Ovary (tissue), 9 donors: ENCODE measurements around the gene LAD1. TPM values are rescaled to one million over a fixed set of nuclear protein-coding genes. Genes with fewer than 3 reads are reported as not detected.

Experiments used
- DNase-seq, 5 donors: peaks; one replicate each; pipeline ENCODE4 v3.0.0-alpha.2; 2019 to 2020
- H3K27ac ChIP-seq, 2 donors: fragments of 200-600 bp; one replicate each; pipeline versions ENCODE4 v1.5.1 to v1.8.0; 2019 to 2022
- H3K27me3 ChIP-seq: fragments of 200-600 bp; one replicate; pipeline ENCODE4 v1.8.0; 2022
- H3K36me3 ChIP-seq: fragments of 200-600 bp; sonication (generic); one replicate; pipeline ENCODE4 v1.5.1; 2019
- H3K4me1 ChIP-seq: one replicate; pipeline ENCODE4 v1.8.1; 2013; ENCODE audit warnings: mild to moderate bottlenecking, moderate library complexity; ENCODE audit not compliant: insufficient read depth
- H3K4me3 ChIP-seq: fragments of 200-600 bp; sonication (generic); one replicate; pipeline ENCODE4 v1.5.1; 2017
- H3K9me3 ChIP-seq, 2 donors: fragments of 200-600 bp in 1 of 2; sonication (generic) in 1 of 2; one replicate each; pipeline versions ENCODE4 v1.5.1 to v1.8.1; 2013 to 2019; ENCODE audit warnings: mild to moderate bottlenecking in 1 of 2, moderate library complexity in 1 of 2
- EP300 ChIP-seq: sonication (generic); formaldehyde crosslinking; IDR thresholded peaks from one replicate; pipeline ENCODE4 v1.6.1; 2017; ENCODE audit warnings: antibody characterized with exemption
- POLR2A ChIP-seq: fragments of 450-650 bp; IDR thresholded peaks from one replicate; pipeline ENCODE4 v1.6.1; 2017; ENCODE audit warnings: antibody characterized with exemption, mild to moderate bottlenecking, moderate library complexity
- WGBS, 3 donors: extraction: QIAGEN DNeasy Blood & Tissue Kit in 1 of 3; methylation state at CpG; one replicate each; pipeline versions ENCODE4 v1.1.5 to v1.1.7; 2013 to 2017; 5-methylcytosine and 5-hydroxymethylcytosine counted together
- intact Hi-C, 4 donors: fragments of 100-400 bp; cut with DNase I; formaldehyde crosslinking; loops; one replicate each; pipeline versions ENCODE4 v1.11.0 to v1.15.1; 2022 to 2023
- polyA plus RNA-seq, 2 donors: library from polyadenylated mRNA; stranded (reverse); fragments of 200-250 nt in 1 of 2; fragments of 350-450 nt in 1 of 2; fragmentation: Illumina TruSeq in 1 of 2; extraction: RNeasy Lipid Tissue Mini Kit (QIAGEN cat#74804) in 1 of 2; gene quantifications; one replicate each; pipeline ENCODE4 v1.2.3, GENCODE V29; 2013 to 2014
- total RNA-seq, 7 donors: library from RNA; depleted of rRNA in 2 of 7; stranded (reverse); fragments of >200 nt in 2 of 7; fragmentation: NEBNext Ultra II Directional in 3 of 7; extraction: Animal tissue kit (Norgen Biotek cat#: 25700) in 3 of 7; gene quantifications; one replicate each; pipeline versions ENCODE4 v1.1.0 to v1.2.4, GENCODE V29; 2016 to 2023
- TF ChIP-seq, protein P1 (sequence below), 3 donors: fragments of 450-650 bp in 2 of 3; fragments of 200-600 bp in 1 of 3; IDR thresholded peaks; one replicate each; pipeline versions ENCODE4 v1.5.1 to v1.8.0; 2016 to 2022; ENCODE audit warnings: antibody characterized with exemption in 3 of 3, mild to moderate bottlenecking in 1 of 3
- donor health status: DM: no; HTN: no; CAD: no; lungs with moderate emphysema.
- donor health status: DM: no; HTN: no; CAD: no.
- donor health status: Bipolar disorder and iron deficiency.
- donor health status: DM: yes; HTN: yes; CAD: no.
- donor health status: DM: no; HTN: no; CAD: no.
- donor health status: DM: yes; HTN: yes; CAD: no.

LAD1 gene
- total and polyA plus RNA-seq, 9 donors: 0.13 to 9.8 (median 2.1) TPM; not detected in 2

DNA sequence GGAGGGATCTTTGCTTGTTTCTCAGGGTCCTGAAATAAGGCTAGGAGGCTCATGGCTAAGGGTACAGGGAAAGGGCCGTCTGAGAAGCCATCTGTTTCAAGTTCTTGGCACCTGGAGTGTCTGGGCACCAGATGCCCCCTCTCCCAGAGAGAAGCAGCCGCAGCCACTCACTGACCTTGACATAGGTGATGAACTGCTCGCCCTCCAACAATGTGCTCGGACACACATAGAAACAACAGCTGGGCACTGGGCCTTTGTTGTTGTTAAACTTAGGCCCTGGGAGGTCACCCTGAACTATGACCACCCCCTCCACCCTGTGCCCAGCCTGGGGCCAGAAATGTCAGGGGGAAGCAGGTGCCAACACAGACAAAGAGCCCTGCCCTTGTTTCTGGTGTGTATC lies 31.7 kb upstream of the LAD1 start:
- Histone ChIP-seq H3K4me1 (peaks cover under 1% of the 10 kb centered on the region), H3K27ac (no peak overlapping the region), H3K9me3 (no peaks in the 10 kb centered on the region), H3K36me3 (no peaks in the 10 kb centered on the region), H3K4me3 (no peak overlapping the region), H3K27me3 (no peaks in the 10 kb centered on the region)
- whole genome bisulfite sequencing, 3 donors: 32 to 64% (median 40%) methylated on average over 4 of the region's 4 CpGs
- intact Hi-C loops: no loop called here
- DNase-seq: no peak
- TF ChIP-seq POLR2A: no peak
- no peak for TF ChIP-seq EP300
- TF ChIP-seq, protein P1, sequence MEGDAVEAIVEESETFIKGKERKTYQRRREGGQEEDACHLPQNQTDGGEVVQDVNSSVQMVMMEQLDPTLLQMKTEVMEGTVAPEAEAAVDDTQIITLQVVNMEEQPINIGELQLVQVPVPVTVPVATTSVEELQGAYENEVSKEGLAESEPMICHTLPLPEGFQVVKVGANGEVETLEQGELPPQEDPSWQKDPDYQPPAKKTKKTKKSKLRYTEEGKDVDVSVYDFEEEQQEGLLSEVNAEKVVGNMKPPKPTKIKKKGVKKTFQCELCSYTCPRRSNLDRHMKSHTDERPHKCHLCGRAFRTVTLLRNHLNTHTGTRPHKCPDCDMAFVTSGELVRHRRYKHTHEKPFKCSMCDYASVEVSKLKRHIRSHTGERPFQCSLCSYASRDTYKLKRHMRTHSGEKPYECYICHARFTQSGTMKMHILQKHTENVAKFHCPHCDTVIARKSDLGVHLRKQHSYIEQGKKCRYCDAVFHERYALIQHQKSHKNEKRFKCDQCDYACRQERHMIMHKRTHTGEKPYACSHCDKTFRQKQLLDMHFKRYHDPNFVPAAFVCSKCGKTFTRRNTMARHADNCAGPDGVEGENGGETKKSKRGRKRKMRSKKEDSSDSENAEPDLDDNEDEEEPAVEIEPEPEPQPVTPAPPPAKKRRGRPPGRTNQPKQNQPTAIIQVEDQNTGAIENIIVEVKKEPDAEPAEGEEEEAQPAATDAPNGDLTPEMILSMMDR (IDR thresholded peaks at IDR 0.05): no peak

DNA sequence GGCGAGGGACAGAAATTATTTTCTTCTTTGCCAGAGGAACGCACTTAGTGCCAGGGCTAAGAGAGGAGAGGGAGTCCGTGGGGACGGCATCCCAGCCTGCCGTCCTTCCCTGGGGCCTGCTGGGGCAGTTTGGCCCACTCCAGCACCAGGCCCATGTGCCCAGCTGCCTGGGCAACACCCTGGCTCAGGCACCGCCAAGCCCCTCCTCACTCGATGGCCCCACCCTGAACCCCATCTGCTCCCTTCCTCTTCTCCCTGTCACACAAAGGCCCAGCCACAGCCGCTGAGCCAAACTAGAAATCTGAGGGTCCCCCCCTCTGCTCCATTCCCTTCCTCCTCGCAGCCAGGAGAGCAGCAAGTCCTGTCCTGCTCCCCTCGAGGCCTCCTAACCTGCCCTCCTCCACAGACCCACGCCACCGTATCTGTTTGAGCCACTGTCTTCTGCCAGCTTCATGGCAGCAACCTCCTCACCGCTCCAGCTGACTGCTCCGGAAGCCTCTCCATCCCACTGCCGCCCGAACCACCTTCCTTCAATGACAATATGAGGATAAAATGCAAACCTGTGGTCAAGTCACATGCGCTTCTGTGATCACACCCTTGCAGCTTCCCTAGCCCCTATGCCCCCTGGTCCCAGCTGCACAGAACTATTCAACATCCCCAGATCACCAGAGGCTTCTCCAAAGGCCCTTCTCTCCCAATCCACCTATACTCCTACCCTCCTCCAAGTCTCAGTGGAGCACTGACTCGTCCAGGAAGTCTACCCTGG lies 30.8 kb upstream of the LAD1 start:
- Histone ChIP-seq H3K4me1 (no peaks in the 10 kb centered on the region), H3K4me3 (no peak overlapping the region), H3K9me3 (no peaks in the 10 kb centered on the region), H3K27ac (no peak overlapping the region), H3K27me3 (no peaks in the 10 kb centered on the region), H3K36me3 (no peaks in the 10 kb centered on the region)
- 89 to 90% (median 89%) methylated on average over 18 of the region's 18 CpGs for WGBS, 3 donors
- intact Hi-C loops: no loop called here
- TF ChIP-seq, protein P1 (IDR thresholded peaks at IDR 0.05): no peak
- TF ChIP-seq EP300: no peak
- TF ChIP-seq POLR2A: no peak
- DNase-seq: no peak

DNA sequence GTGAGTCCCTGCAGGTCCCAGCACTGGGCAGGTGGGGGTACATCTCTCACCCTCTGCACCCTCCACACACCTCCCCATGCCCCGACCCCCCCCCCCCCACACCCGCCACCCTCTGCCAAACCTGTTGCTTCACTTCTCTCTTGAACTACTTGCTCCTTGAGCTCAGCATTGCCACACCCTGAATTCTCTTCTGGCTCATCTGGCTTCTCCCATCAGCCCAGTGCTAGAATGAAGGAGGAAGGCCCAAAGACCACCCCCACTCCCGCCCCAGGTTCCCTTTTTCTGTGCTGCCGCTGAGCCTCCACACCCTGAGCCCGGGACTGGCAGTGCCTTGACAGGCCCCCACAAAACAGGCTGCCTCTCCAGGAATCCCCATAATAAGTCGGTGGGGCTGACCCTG lies 28.8 kb upstream of the LAD1 start:
- DNase-seq: no peak
- H3K27me3 ChIP-seq: no peaks in the 10 kb centered on the region
- no peaks in the 10 kb centered on the region for H3K4me1 ChIP-seq
- 77 to 81% (median 79%) methylated on average over 5 to 6 of the region's 6 CpGs for WGBS, 3 donors
- H3K27ac ChIP-seq: no peak overlapping the region
- H3K36me3 ChIP-seq: no peaks in the 10 kb centered on the region
- intact Hi-C loops: no loop called here
- TF ChIP-seq POLR2A (no peak), EP300 (no peak)
- TF ChIP-seq, protein P1 (IDR thresholded peaks at IDR 0.05): no peak
- no peak overlapping the region for H3K4me3 ChIP-seq
- no peaks in the 10 kb centered on the region for H3K9me3 ChIP-seq

GRCh38 chr1:201426479-201427310 lies 27.6 kb upstream of the LAD1 start:
- H3K4me3 ChIP-seq: no peak overlapping the region
- H3K27ac ChIP-seq: no peak overlapping the region
- DNase-seq: no peak
- H3K27me3 ChIP-seq: no peaks in the 10 kb centered on the region
- intact Hi-C loops: no loop called here
- H3K9me3 ChIP-seq: no peaks in the 10 kb centered on the region
- no peaks in the 10 kb centered on the region for H3K4me1 ChIP-seq
- 73 to 76% (median 73%) methylated on average over 15 of the region's 15 CpGs for WGBS, 3 donors
- no peak for TF ChIP-seq POLR2A
- TF ChIP-seq, protein P1 (IDR thresholded peaks at IDR 0.05): no peak
- no peak for TF ChIP-seq EP300
- no peaks in the 10 kb centered on the region for H3K36me3 ChIP-seq
